Loucy (cell line): ENCODE data around the gene SUDS3.

ENCODE experiments used
- H2AFZ ChIP-seq: fragments of 200-600 bp; sonication (generic); 2 replicates; pipeline ENCODE4 v1.6.0; 2016; ENCODE audit warnings: antibody characterized with exemption, mild to moderate bottlenecking, low read length, moderate library complexity
- H3F3A ChIP-seq: fragments of 200-600 bp; 2 replicates; pipeline ENCODE4 v1.6.0; 2016; ENCODE audit warnings: antibody characterized with exemption, low read depth, mild to moderate bottlenecking
- H3K27me3 ChIP-seq: fragments of 200-600 bp; sonication (generic); 2 replicates; pipeline ENCODE4 v1.6.1; 2014; ENCODE audit warnings: low read length, mild to moderate bottlenecking; ENCODE audit not compliant: insufficient read depth, poor library complexity, severe bottlenecking
- H3K36me3 ChIP-seq: fragments of 200-600 bp; sonication (generic); 2 replicates; pipeline ENCODE4 v1.6.1; 2016; ENCODE audit warnings: low read length; ENCODE audit not compliant: insufficient read depth
- H3K4me1 ChIP-seq: fragments of 200-600 bp; sonication (generic); 2 replicates; pipeline ENCODE4 v1.5.1; 2014; ENCODE audit warnings: low read length, mild to moderate bottlenecking; ENCODE audit not compliant: insufficient read depth, poor library complexity, severe bottlenecking
- H3K4me2 ChIP-seq: fragments of 200-600 bp; sonication (generic); 2 replicates; pipeline ENCODE4 v1.6.0; 2014; ENCODE audit warnings: antibody characterized with exemption, low read length, low read depth, mild to moderate bottlenecking; ENCODE audit not compliant: poor library complexity, severe bottlenecking
- H3K4me3 ChIP-seq: fragments of 200-600 bp; sonication (generic); 2 replicates; pipeline ENCODE4 v1.5.1; 2014; ENCODE audit warnings: low read length, mild to moderate bottlenecking, mixed read lengths; ENCODE audit not compliant: poor library complexity, severe bottlenecking
- H3K79me2 ChIP-seq: fragments of 200-600 bp; sonication (generic); 2 replicates; pipeline ENCODE4 v1.6.1; 2014; ENCODE audit warnings: low read length; ENCODE audit not compliant: insufficient read depth
- H3K9ac ChIP-seq: fragments of 200-600 bp; sonication (generic); 2 replicates; pipeline ENCODE4 v1.6.0; 2014; ENCODE audit warnings: mild to moderate bottlenecking, low read depth, low read length, moderate library complexity; ENCODE audit not compliant: poor library complexity, severe bottlenecking
- H3K9me2 ChIP-seq: fragments of 200-600 bp; sonication (generic); replicated peaks from 2 replicates; pipeline ENCODE4 v1.6.1; 2016; ENCODE audit warnings: low read depth, low read length, mixed read lengths
- H3K9me3 ChIP-seq: fragments of 200-600 bp; sonication (generic); 2 replicates; pipeline ENCODE4 v1.6.1; 2014; ENCODE audit warnings: mild to moderate bottlenecking, antibody characterized with exemption, low read length, low read depth; ENCODE audit not compliant: insufficient read depth
- H4K20me1 ChIP-seq: fragments of 200-600 bp; sonication (generic); 2 replicates; pipeline ENCODE4 v1.6.0; 2014; ENCODE audit warnings: antibody characterized with exemption, low read length, mild to moderate bottlenecking; ENCODE audit not compliant: insufficient read depth, poor library complexity, severe bottlenecking
- CTCF ChIP-seq: fragments of 200-600 bp; sonication (generic); conservative IDR thresholded peaks from 2 replicates; pipeline ENCODE4 v1.5.1; 2014; ENCODE audit warnings: mild to moderate bottlenecking, antibody characterized with exemption, low read length
- EZH2phosphoT487 ChIP-seq: fragments of 200-600 bp; IDR thresholded peaks from 2 replicates; pipeline ENCODE4 v1.6.1; 2018; ENCODE audit warnings: antibody characterized with exemption, mild to moderate bottlenecking, moderate library complexity, borderline replicate concordance

Gene SUDS3

GRCh38 chr12:118373616-118374015 lies 2.7 kb upstream of the SUDS3 start:
- Histone ChIP-seq H3K36me3 (no peaks in the 10 kb centered on the region), H3K9me3 (no peaks in the 10 kb centered on the region), H3K4me2 (peak overlapping the region; percentile 100), H3K27me3 (no peaks in the 10 kb centered on the region), H3K79me2 (peaks cover 88% of the 10 kb centered on the region), H2AFZ (no peak overlapping the region), H3K4me1 (peaks cover 60% of the 10 kb centered on the region), H3K4me3 (peak overlapping the region; percentile 93), H3K9me2 (no peaks in the 10 kb centered on the region), H3F3A (no peaks in the 10 kb centered on the region; the same call in 1 of the 2 replicates), H3K9ac (peak overlapping the region; percentile 91), H4K20me1 (peaks cover 40% of the 10 kb centered on the region)
- TF ChIP-seq EZH2phosphoT487 (no peak), CTCF (no peak)

GRCh38 chr12:118374126-118374725 lies 2.1 kb upstream of the SUDS3 start:
- TF ChIP-seq CTCF (no peak), EZH2phosphoT487 (no peak)
- peak overlapping the region; percentile 93 for H3K4me3 ChIP-seq

GRCh38 chr12:118374909-118375308 lies 1.4 kb upstream of the SUDS3 start:
- Histone ChIP-seq H3K27me3 (no peaks in the 10 kb centered on the region), H3F3A (no peaks in the 10 kb centered on the region; the same call in 1 of the 2 replicates), H3K79me2 (peaks cover 89% of the 10 kb centered on the region), H4K20me1 (peaks cover 38% of the 10 kb centered on the region), H3K4me1 (peaks cover 55% of the 10 kb centered on the region), H3K4me3 (peak overlapping the region; percentile 93), H3K9ac (peak overlapping the region; percentile 81), H3K9me3 (no peaks in the 10 kb centered on the region), H3K9me2 (no peaks in the 10 kb centered on the region), H3K4me2 (peak overlapping the region; percentile 100), H2AFZ (no peak overlapping the region), H3K36me3 (peaks cover 3% of the 10 kb centered on the region; the same call in 1 of the 2 replicates)
- TF ChIP-seq EZH2phosphoT487 = no peak
- no peak for TF ChIP-seq CTCF

More at GRCh38 chr12:118374126-118374725, 2.1 kb upstream of the SUDS3 start:
- H3K9me2 ChIP-seq = no peaks in the 10 kb centered on the region
- peaks cover 37% of the 10 kb centered on the region for H4K20me1 ChIP-seq
- H3K9ac ChIP-seq = peak overlapping the region; percentile 91
- peaks cover 89% of the 10 kb centered on the region for H3K79me2 ChIP-seq
- H2AFZ ChIP-seq = no peak overlapping the region
- peaks cover 57% of the 10 kb centered on the region for H3K4me1 ChIP-seq
- H3F3A ChIP-seq = no peaks in the 10 kb centered on the region; the same call in 1 of the 2 replicates
- peak overlapping the region; percentile 100 for H3K4me2 ChIP-seq
- no peaks in the 10 kb centered on the region for H3K27me3 ChIP-seq
- no peaks in the 10 kb centered on the region for H3K36me3 ChIP-seq
- H3K9me3 ChIP-seq = no peaks in the 10 kb centered on the region
